Ascending aorta (tissue), 2 donors: Measurements from ENCODE around the gene PTS. TPM values are rescaled to one million over a fixed set of nuclear protein-coding genes. Genes with fewer than 3 reads are reported as not detected.

Experiments used
- DNase-seq, 2 donors: peaks; one replicate each; pipeline ENCODE4 v3.0.0-alpha.2; 2019; ENCODE audit warnings: low spot score in 2 of 2
- H3K27ac ChIP-seq, 2 donors: fragments of 200-600 bp; sonication (generic); one replicate each; pipeline ENCODE4 v1.5.1; 2016 to 2017; ENCODE audit warnings: mild to moderate bottlenecking in 1 of 2
- H3K27me3 ChIP-seq: fragments of 200-600 bp; sonication (generic); one replicate; pipeline ENCODE4 v1.5.1; 2017
- H3K36me3 ChIP-seq, 2 donors: fragments of 200-600 bp; sonication (generic); one replicate each; pipeline ENCODE4 v1.5.1; 2016
- H3K4me1 ChIP-seq, 2 donors: fragments of 200-600 bp; sonication (generic); one replicate each; pipeline ENCODE4 v1.5.1; 2016 to 2017; ENCODE audit warnings: mild to moderate bottlenecking in 1 of 2
- H3K4me3 ChIP-seq, 2 donors: fragments of 200-600 bp; sonication (generic); one replicate each; pipeline ENCODE4 v1.5.1; 2016 to 2017; ENCODE audit warnings: mild to moderate bottlenecking in 1 of 2
- H3K9me3 ChIP-seq, 2 donors: fragments of 200-600 bp; sonication (generic); one replicate each; pipeline ENCODE4 v1.5.1; 2016
- CTCF ChIP-seq, 3 experiments: fragments of 200-600 bp in 2 of 3; fragments of 450-650 bp in 1 of 3; sonication (generic) in 2 of 3; IDR thresholded peaks; one replicate each; pipeline ENCODE4 v1.5.1; 2016 to 2019; ENCODE audit warnings: antibody characterized with exemption in 3 of 3, mild to moderate bottlenecking in 1 of 3, moderate library complexity in 1 of 3
- intact Hi-C: fragments of 100-400 bp; cut with DNase I; formaldehyde crosslinking; loops from one replicate; pipeline ENCODE4 v1.15.1; 2023
- total RNA-seq: library from RNA; depleted of rRNA; stranded (reverse); fragments of >200 nt; gene quantifications from one replicate; pipeline ENCODE4 v1.1.0, GENCODE V29; 2016

PTS gene
- total RNA-seq, 1 donor from 2014 or later, result 13.5 TPM

GRCh38 chr11:112235750-112236390 is 9.6 kb downstream of the PTS start:
- Histone ChIP-seq H3K27me3 (no peaks in the 10 kb centered on the region), H3K4me1 (no peaks in the 10 kb centered on the region), H3K4me3 (no peak overlapping the region), H3K36me3 (peaks cover 32 to 48% of the 10 kb centered on the region in 2 donors), H3K27ac (no peak overlapping the region), H3K9me3 (no peaks in the 10 kb centered on the region)
- intact Hi-C loops, result no loop called here
- TF ChIP-seq CTCF (IDR thresholded peaks at IDR 0.05), result no peak
- DNase-seq, result no peak

GRCh38 chr11:112237451-112237850 is 11.2 kb downstream of the PTS start:
- no peak for TF ChIP-seq CTCF (IDR thresholded peaks at IDR 0.05)
- intact Hi-C loops, result no loop called here
- no peak overlapping the region for H3K27ac ChIP-seq

GRCh38 chr11:112238041-112238440 is 11.8 kb downstream of the PTS start:
- TF ChIP-seq CTCF (IDR thresholded peaks at IDR 0.05), result no peak
- no peak for DNase-seq
- Histone ChIP-seq H3K27me3 (no peaks in the 10 kb centered on the region), H3K36me3 (peaks cover 27 to 40% of the 10 kb centered on the region in 2 donors), H3K9me3 (no peaks in the 10 kb centered on the region), H3K27ac (no peak overlapping the region), H3K4me3 (no peak overlapping the region), H3K4me1 (no peaks in the 10 kb centered on the region)
- intact Hi-C loops, result no loop called here

More at GRCh38 chr11:112237451-112237850, 11.2 kb downstream of the PTS start:
- DNase-seq, result no peak
- Histone ChIP-seq H3K4me3 (no peak overlapping the region), H3K9me3 (no peaks in the 10 kb centered on the region), H3K36me3 (peaks cover 27 to 43% of the 10 kb centered on the region in 2 donors), H3K4me1 (no peaks in the 10 kb centered on the region), H3K27me3 (no peaks in the 10 kb centered on the region)

GRCh38 chr11:112241486-112241885 is 15.3 kb downstream of the PTS start:
- DNase-seq, result no peak
- Histone ChIP-seq H3K4me3 (no peak overlapping the region), H3K27me3 (no peaks in the 10 kb centered on the region), H3K27ac (no peak overlapping the region), H3K9me3 (no peaks in the 10 kb centered on the region), H3K4me1 (no peaks in the 10 kb centered on the region), H3K36me3 (peaks cover 16 to 24% of the 10 kb centered on the region in 2 donors)
- no peak for TF ChIP-seq CTCF (IDR thresholded peaks at IDR 0.05)
- intact Hi-C loops, result no loop called here

GRCh38 chr11:112247201-112247600 is 21.0 kb downstream of the PTS start:
- peaks cover 0 to 5% of the 10 kb centered on the region in 2 donors for H3K36me3 ChIP-seq
- H3K9me3 ChIP-seq, result no peaks in the 10 kb centered on the region
- H3K4me1 ChIP-seq, result no peaks in the 10 kb centered on the region
- H3K27ac ChIP-seq, result no peak overlapping the region
- no peak for DNase-seq
- H3K4me3 ChIP-seq, result no peak overlapping the region
- intact Hi-C loops, result no loop called here
- TF ChIP-seq CTCF (IDR thresholded peaks at IDR 0.05), result no peak
- no peaks in the 10 kb centered on the region for H3K27me3 ChIP-seq

GRCh38 chr11:112248201-112248600 is 22.0 kb downstream of the PTS start:
- no peak for DNase-seq
- TF ChIP-seq CTCF (IDR thresholded peaks at IDR 0.05), result no peak
- Histone ChIP-seq H3K27me3 (no peaks in the 10 kb centered on the region), H3K4me3 (no peak overlapping the region), H3K36me3 (peaks cover 0 to 5% of the 10 kb centered on the region in 2 donors), H3K9me3 (no peaks in the 10 kb centered on the region), H3K27ac (no peak overlapping the region), H3K4me1 (no peaks in the 10 kb centered on the region)
- intact Hi-C loops, result no loop called here
